Measurements from ENCODE around the gene BDNF.
A peak's percentile ranks its signal among the peaks of the same experiment; 100 is the strongest.

BDNF gene

GRCh38 chr11:27698872-27699241 lies 1.4 kb downstream of the BDNF start:
- no peaks in the 10 kb centered on the region for H3K9me3 ChIP-seq (ENCODE audit: control insufficient read depth, insufficient read depth, low read length)
- H3K9ac ChIP-seq (ENCODE audit: low read depth, low read length), result peak overlapping the region; percentile 78
- no peaks in the 10 kb centered on the region for H3K36me3 ChIP-seq (ENCODE audit: insufficient read depth, low read length)
- H3K4me1 ChIP-seq (ENCODE audit: insufficient read depth, low read length), result peaks cover 36% of the 10 kb centered on the region

DNA sequence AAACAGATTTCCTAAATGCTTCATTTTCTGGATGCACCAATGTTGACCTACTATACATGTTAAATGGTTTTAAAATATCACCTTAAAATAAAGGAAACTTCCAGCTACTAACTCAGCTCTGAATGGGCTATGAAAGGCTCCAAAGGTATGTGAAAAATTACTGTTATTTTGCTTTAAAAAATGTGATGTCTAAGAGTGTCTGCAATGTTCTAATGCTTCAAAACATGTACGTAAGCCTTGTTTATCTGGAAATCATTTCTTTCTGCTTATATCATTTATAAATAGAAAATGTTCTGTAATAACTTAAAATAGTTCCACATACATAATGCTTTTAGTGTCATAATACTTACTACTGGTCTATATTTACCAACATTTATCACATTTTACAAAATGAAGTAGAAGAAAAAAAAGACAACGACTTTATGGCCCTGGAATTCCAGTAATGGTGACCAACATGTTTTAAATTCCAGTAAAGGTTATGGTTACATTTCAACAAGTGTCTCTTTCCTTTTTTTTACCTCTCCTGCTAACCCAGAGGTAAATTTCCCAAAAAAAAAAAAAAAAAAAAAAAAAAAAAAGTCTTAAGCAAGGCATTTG lies 2.5 kb downstream of the BDNF start:
- Histone ChIP-seq H3K36me3 (ENCODE audit: insufficient read depth, low read length) (no peaks in the 10 kb centered on the region), H3K4me1 (ENCODE audit: insufficient read depth, low read length) (peaks cover 38% of the 10 kb centered on the region), H3K9me3 (ENCODE audit: control insufficient read depth, insufficient read depth, low read length) (no peaks in the 10 kb centered on the region), H3K9ac (ENCODE audit: low read depth, low read length) (peak overlapping the region; percentile 78; the same call in 1 of the 2 replicates)

DNA sequence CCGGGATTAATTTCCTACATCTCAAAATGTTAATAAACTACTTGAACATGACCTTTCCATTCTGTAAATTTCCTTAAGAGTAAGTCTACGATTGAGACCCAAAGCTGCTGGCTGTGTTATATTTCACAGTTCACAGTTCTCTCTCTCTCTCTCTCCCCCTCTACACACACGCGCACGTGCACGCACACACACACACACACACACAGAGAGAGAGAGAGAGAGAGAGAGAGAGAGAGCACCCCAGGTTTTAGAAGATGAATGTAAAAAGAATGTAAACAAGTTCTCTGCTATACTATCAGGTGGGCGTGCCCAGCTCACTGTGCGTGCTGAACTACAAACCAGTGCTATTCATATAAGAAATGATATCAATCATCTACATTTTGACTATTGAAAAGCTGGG lies 3.3 kb downstream of the BDNF start:
- H3K36me3 ChIP-seq (ENCODE audit: insufficient read depth, low read length), result no peaks in the 10 kb centered on the region
- peak overlapping the region; percentile 42 for H3K9ac ChIP-seq (ENCODE audit: low read depth, low read length)
- peaks cover 30% of the 10 kb centered on the region for H3K4me1 ChIP-seq (ENCODE audit: insufficient read depth, low read length)
- H3K9me3 ChIP-seq (ENCODE audit: control insufficient read depth, insufficient read depth, low read length), result no peaks in the 10 kb centered on the region

GRCh38 chr11:27696115-27696514 lies 4.1 kb downstream of the BDNF start:
- Histone ChIP-seq H3K9me3 (ENCODE audit: control insufficient read depth, insufficient read depth, low read length) (no peaks in the 10 kb centered on the region), H3K36me3 (ENCODE audit: insufficient read depth, low read length) (no peaks in the 10 kb centered on the region), H3K4me1 (ENCODE audit: insufficient read depth, low read length) (peaks cover 27% of the 10 kb centered on the region), H3K9ac (ENCODE audit: low read depth, low read length) (no peak overlapping the region)

DNA sequence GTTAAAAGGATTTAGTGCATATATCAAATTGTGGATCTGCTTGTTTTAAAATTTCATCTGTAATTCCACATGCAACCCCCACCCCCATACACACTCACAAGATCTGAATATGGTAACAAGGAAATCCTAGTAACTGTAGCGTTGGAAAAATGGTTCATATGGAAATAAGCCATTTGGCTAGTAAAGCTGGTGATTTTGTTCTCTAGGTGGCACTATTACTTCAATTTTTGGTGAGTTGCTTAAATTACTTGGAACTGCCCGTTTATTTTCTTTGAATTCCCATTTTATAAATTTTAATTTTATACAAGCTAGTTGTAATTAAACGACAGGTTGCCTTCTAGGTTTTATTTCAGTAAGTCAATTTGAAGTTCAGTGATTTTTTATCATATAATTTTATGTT lies 5.3 kb downstream of the BDNF start:
- Histone ChIP-seq H3K9me3 (ENCODE audit: control insufficient read depth, insufficient read depth, low read length) (no peaks in the 10 kb centered on the region), H3K4me1 (ENCODE audit: insufficient read depth, low read length) (peaks cover 27% of the 10 kb centered on the region), H3K9ac (ENCODE audit: low read depth, low read length) (no peak overlapping the region)

GRCh38 chr11:27693398-27693797 lies 6.9 kb downstream of the BDNF start:
- Histone ChIP-seq H3K4me1 (ENCODE audit: insufficient read depth, low read length) (peaks cover 29% of the 10 kb centered on the region), H3K9me3 (ENCODE audit: control insufficient read depth, insufficient read depth, low read length) (no peaks in the 10 kb centered on the region), H3K36me3 (ENCODE audit: insufficient read depth, low read length) (no peaks in the 10 kb centered on the region), H3K9ac (ENCODE audit: low read depth, low read length) (no peak overlapping the region)

More for the DNA sequence above, 5.3 kb downstream of the BDNF start:
- H3K36me3 ChIP-seq (ENCODE audit: insufficient read depth, low read length), result no peaks in the 10 kb centered on the region

GRCh38 chr11:27692781-27693180 lies 7.5 kb downstream of the BDNF start:
- H3K36me3 ChIP-seq (ENCODE audit: insufficient read depth, low read length), result no peaks in the 10 kb centered on the region

GRCh38 chr11:27688076-27688475 lies 12.2 kb downstream of the BDNF start:
- no peak overlapping the region for H3K9ac ChIP-seq (ENCODE audit: low read depth, low read length)
- no peaks in the 10 kb centered on the region; the same call in 1 of the 2 replicates for H3K36me3 ChIP-seq (ENCODE audit: insufficient read depth, low read length)

More at GRCh38 chr11:27692781-27693180, 7.5 kb downstream of the BDNF start:
- H3K9me3 ChIP-seq (ENCODE audit: control insufficient read depth, insufficient read depth, low read length), result no peaks in the 10 kb centered on the region
- no peak overlapping the region for H3K9ac ChIP-seq (ENCODE audit: low read depth, low read length)
- H3K4me1 ChIP-seq (ENCODE audit: insufficient read depth, low read length), result peaks cover 34% of the 10 kb centered on the region

DNA sequence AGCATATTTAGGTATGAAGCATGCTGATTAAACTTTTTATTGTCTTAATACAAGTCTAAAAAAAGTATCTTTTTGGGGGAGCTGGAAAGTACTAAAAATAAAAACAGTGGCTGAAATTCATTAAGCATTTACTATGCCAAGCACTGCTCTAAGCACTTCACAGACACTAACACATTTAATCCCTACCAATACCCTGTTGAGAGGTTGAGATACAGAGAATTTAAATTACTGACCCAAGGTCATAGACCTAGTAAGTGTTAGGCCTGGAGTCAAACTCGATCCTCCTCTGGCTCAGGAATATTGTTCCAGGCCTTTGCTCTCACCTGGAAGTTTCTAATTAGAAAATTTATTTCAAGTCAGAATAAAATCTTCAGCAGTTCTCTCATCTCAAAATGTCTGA lies 18.6 kb downstream of the BDNF start:
- no peaks in the 10 kb centered on the region for H3K9me3 ChIP-seq (ENCODE audit: control insufficient read depth, insufficient read depth, low read length)
- H3K36me3 ChIP-seq (ENCODE audit: insufficient read depth, low read length), result no peaks in the 10 kb centered on the region; the same call in 1 of the 2 replicates
- no peaks in the 10 kb centered on the region for H3K4me1 ChIP-seq (ENCODE audit: insufficient read depth, low read length)
- H3K9ac ChIP-seq (ENCODE audit: low read depth, low read length), result no peak overlapping the region

More at GRCh38 chr11:27688076-27688475, 12.2 kb downstream of the BDNF start:
- Histone ChIP-seq H3K9me3 (ENCODE audit: control insufficient read depth, insufficient read depth, low read length) (no peaks in the 10 kb centered on the region), H3K4me1 (ENCODE audit: insufficient read depth, low read length) (peaks cover 10% of the 10 kb centered on the region)

GRCh38 chr11:27679136-27680015 lies 20.9 kb downstream of the BDNF start:
- no peaks in the 10 kb centered on the region for H3K9me3 ChIP-seq (ENCODE audit: control insufficient read depth, insufficient read depth, low read length)
- H3K36me3 ChIP-seq (ENCODE audit: insufficient read depth, low read length), result no peaks in the 10 kb centered on the region
- no peak overlapping the region for H3K9ac ChIP-seq (ENCODE audit: low read depth, low read length)
- H3K4me1 ChIP-seq (ENCODE audit: insufficient read depth, low read length), result no peaks in the 10 kb centered on the region

GRCh38 chr11:27678242-27678641 lies 22.0 kb downstream of the BDNF start:
- Histone ChIP-seq H3K9ac (ENCODE audit: low read depth, low read length) (no peak overlapping the region), H3K4me1 (ENCODE audit: insufficient read depth, low read length) (peaks cover 4% of the 10 kb centered on the region), H3K36me3 (ENCODE audit: insufficient read depth, low read length) (no peaks in the 10 kb centered on the region), H3K9me3 (ENCODE audit: control insufficient read depth, insufficient read depth, low read length) (no peaks in the 10 kb centered on the region)

DNA sequence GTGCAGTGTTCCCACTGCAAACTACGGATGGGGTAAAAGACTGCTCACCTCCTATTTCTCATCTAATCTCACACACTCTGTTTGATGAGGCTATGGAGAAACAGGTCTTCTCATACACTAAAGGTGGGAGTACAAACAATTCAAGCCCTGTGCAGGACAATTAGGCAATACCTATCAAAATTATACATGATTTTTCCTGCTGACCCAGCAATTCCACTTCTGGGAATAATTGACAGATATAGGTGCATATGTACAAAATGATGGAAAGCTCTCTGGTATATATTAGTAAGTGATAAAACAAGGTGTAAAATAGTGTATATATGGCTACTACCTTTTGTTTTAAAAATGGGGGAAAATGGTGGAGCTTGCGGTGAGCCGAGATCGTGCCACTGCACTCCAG lies 23.1 kb downstream of the BDNF start:
- Histone ChIP-seq H3K4me1 (ENCODE audit: insufficient read depth, low read length) (peaks cover 14% of the 10 kb centered on the region), H3K9me3 (ENCODE audit: control insufficient read depth, insufficient read depth, low read length) (no peaks in the 10 kb centered on the region), H3K9ac (ENCODE audit: low read depth, low read length) (no peak overlapping the region), H3K36me3 (ENCODE audit: insufficient read depth, low read length) (no peaks in the 10 kb centered on the region)

DNA sequence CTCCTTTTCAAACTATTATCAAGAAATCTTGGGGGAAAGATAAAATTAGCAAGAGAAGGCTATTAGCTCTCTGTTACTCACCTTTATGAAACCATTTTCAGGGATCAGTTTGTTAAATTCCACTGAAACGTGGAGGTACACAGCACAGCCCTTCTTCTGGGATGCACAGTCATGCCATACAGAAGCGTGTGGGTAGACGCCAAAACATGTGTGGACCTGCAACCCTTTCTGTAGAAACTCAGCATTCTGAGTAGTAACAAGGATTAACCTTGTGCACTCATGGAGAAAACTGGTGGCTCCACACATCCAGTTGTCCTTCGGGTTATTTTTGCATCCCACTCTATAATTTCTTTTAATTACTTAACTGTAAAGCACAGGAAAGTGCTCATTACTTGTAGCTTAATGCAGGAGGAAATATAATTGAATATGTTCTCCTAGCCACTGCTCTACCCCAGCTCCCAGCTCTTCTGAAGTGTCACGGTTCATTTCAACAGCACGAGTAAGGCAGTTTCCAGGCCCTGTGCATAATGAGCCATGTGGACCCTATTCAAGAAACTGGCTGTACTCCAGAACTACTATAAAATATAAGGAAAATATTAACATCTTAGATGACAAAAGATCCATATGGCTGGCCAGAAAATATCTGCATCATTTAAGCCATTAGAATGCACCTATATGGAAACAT lies 26.1 kb downstream of the BDNF start:
- H3K4me1 ChIP-seq (ENCODE audit: insufficient read depth, low read length), result peaks cover 14% of the 10 kb centered on the region
- no peaks in the 10 kb centered on the region for H3K9me3 ChIP-seq (ENCODE audit: control insufficient read depth, insufficient read depth, low read length)
- no peaks in the 10 kb centered on the region for H3K36me3 ChIP-seq (ENCODE audit: insufficient read depth, low read length)
- no peak overlapping the region for H3K9ac ChIP-seq (ENCODE audit: low read depth, low read length)

DNA sequence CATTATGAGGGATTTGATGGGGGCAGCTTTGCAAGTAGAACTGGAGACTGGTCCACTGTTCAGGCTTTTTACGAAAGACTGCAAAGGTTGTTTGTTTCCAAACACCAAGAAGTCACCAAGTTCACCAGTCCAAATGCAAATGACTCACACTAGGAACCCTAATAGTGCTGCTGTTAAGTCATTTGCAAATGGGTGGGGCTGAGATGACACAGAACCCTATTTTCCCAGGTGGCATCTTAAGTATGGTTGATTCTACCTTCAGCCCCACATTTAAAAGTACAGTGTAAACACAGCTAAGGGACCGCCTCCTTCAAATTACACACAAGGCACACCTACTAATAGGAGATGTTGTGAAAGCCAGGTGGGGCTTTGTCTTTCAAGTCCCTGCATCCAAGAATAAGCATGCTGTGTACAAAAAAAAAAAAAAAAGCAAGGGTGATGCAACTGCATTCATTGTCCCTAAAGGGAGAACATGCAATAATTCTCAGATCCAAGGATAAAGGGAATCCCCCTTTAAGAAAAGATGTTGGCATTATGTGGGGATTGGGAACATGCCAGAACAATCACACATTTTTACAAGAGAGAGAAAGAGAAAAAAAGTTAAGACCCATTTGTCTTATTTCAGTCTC lies 27.3 kb downstream of the BDNF start:
- no peak overlapping the region for H3K9ac ChIP-seq (ENCODE audit: low read depth, low read length)
- no peaks in the 10 kb centered on the region for H3K36me3 ChIP-seq (ENCODE audit: insufficient read depth, low read length)
- H3K9me3 ChIP-seq (ENCODE audit: control insufficient read depth, insufficient read depth, low read length), result no peaks in the 10 kb centered on the region
- H3K4me1 ChIP-seq (ENCODE audit: insufficient read depth, low read length), result peaks cover 14% of the 10 kb centered on the region

Measured in ES-I3 (cell line).